ENCODE results near the gene TP53I13. TPM values are rescaled to one million over a fixed set of nuclear protein-coding genes. Genes with fewer than 3 reads are reported as not detected.

The TP53I13 gene
- total RNA-seq, 2 donors from 2014 or later, result 48.8 to 67.0 TPM

DNA sequence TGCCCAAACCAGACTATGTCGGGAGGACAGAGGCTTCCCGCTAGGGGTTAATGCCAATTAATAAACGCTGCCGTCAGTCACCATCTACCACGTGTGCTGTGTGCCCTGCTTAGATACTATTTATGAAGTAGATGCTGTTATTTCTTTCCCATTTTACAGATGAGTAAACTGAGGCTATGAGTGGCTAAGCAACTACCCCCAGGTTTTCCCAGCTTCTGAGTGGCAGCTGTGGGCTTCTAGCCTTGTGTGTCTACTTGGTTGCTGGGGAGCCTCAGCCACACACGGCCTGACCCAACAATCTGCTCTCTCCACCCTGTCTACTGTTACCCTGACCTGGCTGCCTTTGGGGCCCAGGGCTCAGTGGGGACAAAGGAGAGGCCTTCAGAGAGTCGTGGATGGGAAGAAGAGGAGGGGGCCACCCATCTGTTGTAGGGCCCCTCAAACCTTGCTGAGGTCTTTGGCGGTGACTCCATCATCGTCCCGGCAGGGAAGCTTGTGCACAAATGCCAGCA, 13.8 kb downstream of the TP53I13 start:
- peaks cover 0 to 62% of the 10 kb centered on the region in 2 donors for H3K4me1 ChIP-seq
- TF ChIP-seq, protein P1, sequence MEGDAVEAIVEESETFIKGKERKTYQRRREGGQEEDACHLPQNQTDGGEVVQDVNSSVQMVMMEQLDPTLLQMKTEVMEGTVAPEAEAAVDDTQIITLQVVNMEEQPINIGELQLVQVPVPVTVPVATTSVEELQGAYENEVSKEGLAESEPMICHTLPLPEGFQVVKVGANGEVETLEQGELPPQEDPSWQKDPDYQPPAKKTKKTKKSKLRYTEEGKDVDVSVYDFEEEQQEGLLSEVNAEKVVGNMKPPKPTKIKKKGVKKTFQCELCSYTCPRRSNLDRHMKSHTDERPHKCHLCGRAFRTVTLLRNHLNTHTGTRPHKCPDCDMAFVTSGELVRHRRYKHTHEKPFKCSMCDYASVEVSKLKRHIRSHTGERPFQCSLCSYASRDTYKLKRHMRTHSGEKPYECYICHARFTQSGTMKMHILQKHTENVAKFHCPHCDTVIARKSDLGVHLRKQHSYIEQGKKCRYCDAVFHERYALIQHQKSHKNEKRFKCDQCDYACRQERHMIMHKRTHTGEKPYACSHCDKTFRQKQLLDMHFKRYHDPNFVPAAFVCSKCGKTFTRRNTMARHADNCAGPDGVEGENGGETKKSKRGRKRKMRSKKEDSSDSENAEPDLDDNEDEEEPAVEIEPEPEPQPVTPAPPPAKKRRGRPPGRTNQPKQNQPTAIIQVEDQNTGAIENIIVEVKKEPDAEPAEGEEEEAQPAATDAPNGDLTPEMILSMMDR (IDR thresholded peaks at IDR 0.05), result no peak
- no peaks in the 10 kb centered on the region for H3K9me3 ChIP-seq
- H3K27me3 ChIP-seq, result no peaks in the 10 kb centered on the region
- no peak overlapping the region for H3K4me3 ChIP-seq
- H3K27ac ChIP-seq, result no peak overlapping the region
- peaks cover 60% of the 10 kb centered on the region for H3K36me3 ChIP-seq
- no peak for DNase-seq (ENCODE audit: low spot score)

GRCh38 chr17:29582772-29583171, 14.3 kb downstream of the TP53I13 start:
- Histone ChIP-seq H3K27ac (no peak overlapping the region), H3K36me3 (peaks cover 55% of the 10 kb centered on the region), H3K27me3 (no peaks in the 10 kb centered on the region), H3K4me3 (no peak overlapping the region), H3K4me1 (peaks cover 0 to 62% of the 10 kb centered on the region in 2 donors), H3K9me3 (no peaks in the 10 kb centered on the region)
- DNase-seq (ENCODE audit: low spot score), result no peak
- TF ChIP-seq, protein P1 (IDR thresholded peaks at IDR 0.05), result no peak

- H3K4me1 ChIP-seq, result peaks cover 0 to 66% of the 10 kb centered on the region in 2 donors
- H3K4me3 ChIP-seq, result peak overlapping the region in 1 of 2 donors; percentile 33
- H3K36me3 ChIP-seq, result peaks cover 47% of the 10 kb centered on the region
- DNase-seq (ENCODE audit: low spot score), result no peak
- H3K27me3 ChIP-seq, result no peaks in the 10 kb centered on the region
- no peaks in the 10 kb centered on the region for H3K9me3 ChIP-seq
- TF ChIP-seq, protein P1 (IDR thresholded peaks at IDR 0.05), result no peak
- H3K27ac ChIP-seq, result peak overlapping the region; percentile 80 to 85
These were observed 15.1 kb downstream of the TP53I13 start for GRCh38 chr17:29583324-29584248.

DNA sequence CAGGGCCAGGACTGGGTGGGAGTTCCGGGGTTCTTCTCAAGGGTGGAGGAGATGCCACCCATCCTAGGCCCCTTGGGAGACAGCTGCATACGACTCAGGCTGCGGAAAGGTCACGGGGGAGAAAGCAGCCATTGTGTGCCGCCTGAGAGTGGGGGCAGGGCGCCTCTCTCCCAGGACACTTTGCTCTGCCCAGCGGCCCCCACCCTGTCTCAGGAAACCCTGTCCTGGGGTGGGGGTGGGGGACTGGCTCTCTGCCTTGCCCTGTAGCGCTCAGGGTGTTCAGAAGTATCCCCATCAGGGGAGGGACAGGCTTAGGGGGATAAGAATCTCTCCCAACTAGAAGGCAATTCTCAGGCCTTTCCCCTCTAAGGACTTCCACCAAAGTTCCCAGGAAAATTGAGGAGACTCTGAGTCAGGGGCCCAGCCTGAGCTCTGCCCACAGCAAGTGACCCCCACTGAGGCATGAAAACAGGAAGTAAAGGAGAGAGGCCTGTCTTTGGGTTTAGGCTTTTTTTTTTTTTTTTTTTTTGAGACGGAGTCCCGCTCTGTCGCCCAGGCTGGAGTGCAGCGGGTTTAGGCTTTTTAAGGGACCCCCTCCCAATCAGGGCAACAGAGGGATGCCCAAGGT, 16.1 kb downstream of the TP53I13 start:
- TF ChIP-seq, protein P1 (IDR thresholded peaks at IDR 0.05), result no peak
- Histone ChIP-seq H3K9me3 (no peaks in the 10 kb centered on the region), H3K36me3 (peaks cover 37% of the 10 kb centered on the region), H3K4me3 (peak overlapping the region in 1 of 2 donors; percentile 33), H3K27me3 (no peaks in the 10 kb centered on the region), H3K27ac (peak overlapping the region; percentile 80 to 85), H3K4me1 (peaks cover 0 to 69% of the 10 kb centered on the region in 2 donors)
- no peak for DNase-seq (ENCODE audit: low spot score)

GRCh38 chr17:29585080-29585751, 16.7 kb downstream of the TP53I13 start:
- DNase-seq (ENCODE audit: low spot score), result no peak
- no peaks in the 10 kb centered on the region for H3K9me3 ChIP-seq
- peaks cover 0 to 70% of the 10 kb centered on the region in 2 donors for H3K4me1 ChIP-seq
- peak overlapping the region; percentile 80 to 85 for H3K27ac ChIP-seq
- H3K27me3 ChIP-seq, result no peaks in the 10 kb centered on the region
- H3K36me3 ChIP-seq, result peaks cover 31% of the 10 kb centered on the region
- TF ChIP-seq, protein P1 (IDR thresholded peaks at IDR 0.05), result peak in 1 of 2 donors; percentile 11
- H3K4me3 ChIP-seq, result peak overlapping the region; percentile 28 to 33

All from right atrium auricular region (tissue), 2 donors.